Astrocyte of the hippocampus (primary cell): ENCODE data around the gene MZB1.

Source experiments
- DNase-seq: peaks from one replicate; pipeline ENCODE4 v3.0.0; 2011; ENCODE audit warnings: low read depth, low spot score

MZB1 gene

DNA sequence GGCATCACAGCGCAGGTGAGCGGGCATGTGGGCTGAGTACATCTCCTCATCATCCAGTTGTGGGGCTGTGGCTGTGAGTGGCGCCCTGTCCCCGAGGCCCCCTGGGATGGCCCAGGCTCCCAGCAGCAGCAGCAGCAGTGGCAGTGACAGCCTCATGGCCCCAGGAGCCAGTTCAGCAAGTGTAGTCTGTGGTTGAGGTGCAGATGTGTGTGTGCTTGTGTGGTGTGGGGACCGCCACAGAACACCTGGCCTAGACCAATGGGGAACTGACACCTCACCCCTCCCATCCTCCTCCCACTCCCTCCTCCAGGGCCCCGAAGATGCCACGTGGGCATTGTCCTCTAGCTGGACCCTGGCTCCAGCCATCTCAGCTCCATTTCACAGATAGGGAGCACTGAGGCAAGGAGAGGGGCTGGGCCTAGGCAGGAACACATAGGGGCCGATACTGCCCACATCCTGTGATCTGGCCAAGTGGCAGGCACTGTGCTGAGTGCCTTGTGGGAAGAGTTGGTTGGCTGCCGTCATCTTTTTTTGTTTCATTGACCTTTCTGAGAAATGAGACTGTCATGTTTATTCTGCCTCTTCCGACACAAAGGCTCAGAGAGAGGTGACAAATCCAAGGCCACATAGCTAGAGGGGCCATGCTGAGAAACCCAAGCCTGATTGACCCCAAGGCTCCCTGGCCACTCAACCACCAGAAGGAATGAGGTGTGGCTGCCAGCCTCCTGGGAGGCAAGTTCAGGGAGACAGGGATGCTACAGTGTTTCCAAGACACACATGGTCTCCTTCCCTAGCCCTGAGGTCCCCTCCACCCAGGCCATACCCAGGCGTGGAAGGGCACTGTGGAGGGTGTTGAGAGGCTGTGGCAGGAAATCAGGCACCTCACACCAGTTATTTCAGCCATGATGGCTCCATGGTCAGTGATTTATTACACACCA lies at the start of gene MZB1:
Gene MZB1, minus strand, starts transcription at position 213 of the 938 bp plus-strand sequence. Its CDS starts 57 bp downstream, at position 156.
- DNase-seq: no peak

- DNase-seq: peak; percentile 96
These were observed 49.5 kb upstream of the MZB1 start, which contains the start of gene DNAJC18 for GRCh38 chr5:139439013-139439903. Gene DNAJC18, minus strand, starts transcription at chr5:139439525. Its CDS starts 80 bp downstream, at chr5:139439445.

- no peak for DNase-seq
These were observed 48.9 kb upstream of the MZB1 start for GRCh38 chr5:139438707-139439012.

- no peak for DNase-seq
These were observed 46.0 kb upstream of the MZB1 start for GRCh38 chr5:139435676-139436075.

GRCh38 chr5:139431706-139432105 lies 42.0 kb upstream of the MZB1 start:
- DNase-seq: no peak

- no peak for DNase-seq
These were observed 40.3 kb upstream of the MZB1 start for GRCh38 chr5:139430015-139430414.

GRCh38 chr5:139426203-139426885 lies 36.6 kb upstream of the MZB1 start:
- peak; percentile 79 for DNase-seq

DNA sequence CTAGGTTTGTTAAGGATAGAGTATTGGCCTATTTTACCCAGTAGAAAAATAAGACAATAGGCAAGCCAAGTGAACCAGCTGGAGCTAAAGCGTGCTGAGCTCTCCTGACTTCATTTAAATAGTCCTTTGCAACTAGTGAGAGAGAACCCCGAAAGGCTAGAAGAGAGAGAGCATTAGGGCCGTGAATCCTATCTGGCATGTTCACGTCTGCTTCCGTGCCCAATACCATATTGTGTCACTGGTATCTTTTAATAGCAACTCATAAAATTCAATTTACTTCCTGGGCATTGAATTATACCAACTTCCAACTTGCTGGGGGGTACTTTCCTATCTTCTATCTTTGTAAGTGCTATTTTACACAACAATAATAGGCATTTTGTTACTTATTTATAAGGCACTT lies 35.8 kb upstream of the MZB1 start:
- no peak for DNase-seq

DNA sequence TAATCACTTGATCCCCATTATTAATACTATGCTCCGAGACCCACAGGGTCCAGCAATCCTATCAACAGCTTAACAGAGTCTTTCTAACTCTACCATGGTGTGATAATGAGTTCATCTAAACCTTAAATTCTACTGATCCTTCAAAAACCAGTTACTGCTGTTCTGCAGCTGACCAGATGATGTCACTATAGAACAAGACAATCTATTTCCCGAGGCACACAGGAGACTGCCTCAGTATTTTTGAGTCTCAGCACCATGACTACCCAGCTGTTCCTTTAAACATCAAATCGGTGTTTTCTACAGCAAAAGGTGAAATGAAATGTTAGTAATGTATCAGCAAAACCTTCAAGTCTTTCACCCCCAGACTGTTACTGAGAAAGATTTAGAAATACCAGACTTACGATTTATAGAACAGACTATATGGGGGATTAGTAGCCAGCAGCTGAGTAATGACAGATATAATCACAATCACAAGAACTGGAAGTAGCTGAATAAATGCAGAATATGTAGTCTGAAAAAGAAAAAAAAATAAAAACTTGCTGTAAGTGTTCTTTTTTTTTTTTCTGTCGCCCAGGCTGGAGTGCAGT lies 32.7 kb upstream of the MZB1 start:
- DNase-seq: peak; percentile 84

DNA sequence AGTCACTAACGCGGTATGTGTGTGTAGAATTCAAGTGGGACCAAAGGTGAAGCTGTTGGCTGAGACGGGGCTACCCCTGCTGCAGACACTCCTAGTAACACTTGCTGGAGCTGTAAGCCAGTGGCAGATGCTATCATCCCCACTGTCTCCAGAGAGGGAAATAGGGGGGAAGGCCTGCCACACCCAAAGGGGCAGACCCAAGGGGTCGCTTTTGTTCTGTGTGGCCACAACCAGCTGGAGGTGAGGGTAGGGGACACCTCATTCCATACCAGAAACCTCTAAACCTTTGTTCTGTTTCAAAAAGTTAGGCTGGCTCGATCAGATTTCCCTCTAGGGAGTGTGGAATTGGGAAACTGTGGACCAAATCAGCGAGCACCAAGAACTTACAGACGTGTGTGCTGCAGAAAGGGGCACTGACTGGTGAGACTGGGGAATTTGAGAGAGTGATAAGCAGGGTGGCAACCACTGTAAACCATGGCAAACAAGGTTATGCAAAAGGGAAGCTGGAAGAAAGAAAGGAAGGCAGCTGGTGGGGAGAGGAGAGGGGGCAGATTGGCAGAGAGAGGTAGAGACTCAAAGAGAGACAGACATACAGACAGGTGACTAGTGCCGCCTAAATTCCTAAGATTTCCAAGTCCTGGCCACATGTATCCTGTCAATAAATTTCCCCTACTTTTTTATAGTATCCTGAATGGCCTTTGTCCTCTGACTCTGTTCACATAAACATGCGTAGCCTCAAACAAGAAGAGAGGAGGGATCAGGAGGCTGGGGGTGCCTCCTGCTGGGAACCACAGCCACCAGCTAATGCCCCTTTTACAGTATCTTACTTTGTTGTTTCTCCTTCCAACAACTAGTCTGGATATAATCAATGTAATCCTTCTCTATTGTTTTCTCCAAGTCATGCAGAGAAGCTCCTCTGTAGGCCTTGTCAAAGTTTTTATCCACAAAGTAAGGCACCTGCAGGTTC lies 29.8 kb upstream of the MZB1 start:
- no peak for DNase-seq

DNA sequence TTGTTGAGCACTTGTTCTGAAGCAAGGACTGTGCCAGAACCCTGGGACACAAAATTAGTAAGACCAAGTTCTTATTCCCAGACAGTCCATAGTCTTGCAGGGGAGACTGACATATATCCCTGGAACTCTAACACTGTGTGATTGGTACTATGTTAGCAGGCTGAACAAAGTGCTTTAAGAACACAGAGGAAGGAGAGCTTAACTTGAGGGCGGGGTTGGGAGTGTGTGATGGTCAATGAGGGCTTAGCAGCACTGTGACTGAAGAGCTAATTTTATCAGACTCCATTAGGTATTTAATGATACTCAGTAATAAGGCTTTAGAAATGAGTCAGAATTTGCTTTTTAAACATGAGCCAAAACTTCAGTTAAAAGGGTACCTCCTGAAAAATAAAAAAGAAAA lies 29.1 kb upstream of the MZB1 start:
- DNase-seq: no peak

- peak; percentile 34 for DNase-seq
These were observed 27.5 kb upstream of the MZB1 start for GRCh38 chr5:139417214-139417613.

DNA sequence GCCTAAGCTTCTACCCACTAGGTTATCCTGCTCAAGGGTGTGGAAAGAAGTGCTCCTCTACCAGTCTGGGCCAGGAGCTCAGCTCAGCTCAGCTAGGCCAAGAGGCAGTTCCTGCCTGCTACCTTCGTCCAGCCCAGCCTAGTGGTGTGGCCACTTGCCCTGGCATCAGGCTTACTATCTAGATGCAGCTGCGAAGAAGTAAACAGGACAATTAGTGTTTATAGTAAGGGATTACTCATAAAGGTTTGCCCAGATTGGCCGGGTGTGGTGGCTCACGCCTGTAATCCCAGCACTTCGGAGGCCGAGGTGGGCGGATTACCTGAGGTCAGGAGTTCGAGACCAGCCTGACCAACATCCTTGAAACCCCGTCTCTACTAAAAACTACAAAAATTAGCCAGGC lies 26.9 kb upstream of the MZB1 start:
- DNase-seq: no peak

GRCh38 chr5:139415869-139416268 lies 26.2 kb upstream of the MZB1 start:
- no peak for DNase-seq

DNA sequence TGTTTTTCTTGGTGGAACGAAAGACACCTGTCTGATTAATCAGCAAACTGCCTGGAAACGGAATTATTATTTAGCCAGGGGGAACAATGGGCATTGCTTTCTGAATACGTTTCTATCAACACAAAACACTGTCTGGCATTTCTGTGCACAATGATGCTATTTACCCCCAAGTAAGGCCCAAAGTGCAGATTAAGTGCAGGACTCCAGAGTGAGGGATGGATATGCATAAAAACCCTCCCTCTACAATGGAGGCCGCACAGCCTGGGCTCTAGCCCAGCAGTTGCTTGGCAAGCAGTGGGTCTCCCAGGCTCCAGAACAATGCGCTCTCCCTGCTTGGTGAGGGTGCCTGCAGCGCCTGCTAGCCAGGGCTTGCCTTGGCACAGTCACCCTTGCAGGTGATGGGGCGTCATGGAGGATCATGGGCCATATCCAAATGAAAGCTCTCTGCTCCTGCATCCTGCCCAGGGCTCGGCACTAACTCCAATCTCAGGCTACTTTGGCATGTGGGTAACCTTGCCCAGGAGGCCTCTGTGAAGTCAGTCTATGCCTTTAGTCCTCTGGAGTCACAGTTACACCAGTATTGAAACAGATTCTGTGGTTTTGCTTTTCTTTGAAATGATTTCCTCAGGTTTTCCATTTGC lies 25.6 kb upstream of the MZB1 start:
- peak; percentile 84 for DNase-seq

GRCh38 chr5:139414581-139415130 lies 24.9 kb upstream of the MZB1 start:
- peak; percentile 62 for DNase-seq

- DNase-seq: no peak
These were observed 24.2 kb upstream of the MZB1 start for GRCh38 chr5:139413963-139414362.

DNA sequence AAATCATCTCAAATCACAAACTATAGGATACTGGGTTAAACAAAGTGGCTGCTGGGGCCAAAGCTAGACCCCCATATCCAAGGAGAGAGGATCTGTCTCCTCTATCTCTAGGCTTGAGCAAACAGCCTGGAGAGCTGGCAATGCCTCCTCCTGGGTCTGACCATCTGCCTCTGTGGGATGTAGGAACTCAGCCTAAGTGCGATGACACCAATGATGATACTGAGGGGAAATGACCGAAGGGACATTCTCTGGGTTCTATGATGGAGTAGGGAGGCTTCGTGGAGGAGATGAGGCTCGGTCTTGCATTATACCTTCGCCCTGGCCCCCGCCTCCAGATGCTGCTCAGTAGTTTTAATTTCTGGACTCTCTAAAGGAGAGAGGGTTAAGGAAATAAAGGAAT lies 23.4 kb upstream of the MZB1 start:
- DNase-seq: no peak

GRCh38 chr5:139410993-139411828 lies 21.5 kb upstream of the MZB1 start:
- no peak for DNase-seq
